Prostate gland (tissue), 2 donors: Measurements from ENCODE around the gene MAGEA9. TPM values are rescaled to one million over a fixed set of nuclear protein-coding genes. Genes with fewer than 3 reads are reported as not detected.
"Not testable (repeated sequence)": the region's sequence is repeated elsewhere in the genome, so short reads cannot be mapped to it uniquely, and the experiment has no call there.

ENCODE experiments used
- DNase-seq: peaks from one replicate; pipeline ENCODE4 v3.0.0-alpha.2; 2019; ENCODE audit warnings: low spot score
- H3K27ac ChIP-seq, 2 donors: fragments of 200-600 bp; sonication (generic); 2 replicates each; pipeline ENCODE4 v1.5.1; 2017 to 2019
- H3K27me3 ChIP-seq: fragments of 200-600 bp; sonication (generic); replicated peaks from 2 replicates; pipeline ENCODE4 v1.5.1; 2019; ENCODE audit not compliant: insufficient read depth
- H3K36me3 ChIP-seq, 2 donors: fragments of 200-600 bp; sonication (generic); 1 replicate in 1 of 2; 2 replicates in 1 of 2; pipeline versions ENCODE4 v1.5.1 to v1.8.1; 2017 to 2019
- H3K4me1 ChIP-seq: fragments of 200-600 bp; sonication (generic); replicated peaks from 2 replicates; pipeline ENCODE4 v1.5.1; 2019
- H3K4me3 ChIP-seq, 2 donors: fragments of 200-600 bp; sonication (generic); 2 replicates each; pipeline ENCODE4 v1.5.1; 2017 to 2019
- H3K9me3 ChIP-seq: fragments of 200-600 bp; sonication (generic); 2 replicates; pipeline ENCODE4 v1.5.1; 2017
- POLR2A ChIP-seq: fragments of 450-650 bp; IDR thresholded peaks from one replicate; pipeline ENCODE4 v1.6.1; 2016; ENCODE audit warnings: antibody characterized with exemption, mild to moderate bottlenecking
- POLR2AphosphoS5 ChIP-seq: sonication (generic); formaldehyde crosslinking; IDR thresholded peaks from one replicate; pipeline ENCODE4 v1.6.1; 2017; ENCODE audit warnings: antibody characterized with exemption
- WGBS: methylation state at CpG from one replicate; pipeline ENCODE4 v1.1.5; 2018; 5-methylcytosine and 5-hydroxymethylcytosine counted together
- intact Hi-C: fragments of 100-400 bp; cut with DNase I; formaldehyde crosslinking; loops from one replicate; pipeline ENCODE4 v1.14.2; 2022
- total RNA-seq, 2 donors: library from RNA; depleted of rRNA; stranded (reverse); fragments of >200 nt; gene quantifications; one replicate each; pipeline ENCODE4 v1.1.0, GENCODE V29; 2016
- TF ChIP-seq, protein P1 (sequence below), 4 experiments: fragments of 200-600 bp in 2 of 4; fragments of 450-650 bp in 2 of 4; sonication (generic) in 2 of 4; IDR thresholded peaks; 1 replicate in 3 of 4; 2 replicates in 1 of 4; pipeline ENCODE4 v1.5.1; 2016 to 2019; ENCODE audit warnings: antibody characterized with exemption in 4 of 4, mild to moderate bottlenecking in 2 of 4, moderate library complexity in 2 of 4

Gene MAGEA9
- total RNA-seq = not detected

DNA sequence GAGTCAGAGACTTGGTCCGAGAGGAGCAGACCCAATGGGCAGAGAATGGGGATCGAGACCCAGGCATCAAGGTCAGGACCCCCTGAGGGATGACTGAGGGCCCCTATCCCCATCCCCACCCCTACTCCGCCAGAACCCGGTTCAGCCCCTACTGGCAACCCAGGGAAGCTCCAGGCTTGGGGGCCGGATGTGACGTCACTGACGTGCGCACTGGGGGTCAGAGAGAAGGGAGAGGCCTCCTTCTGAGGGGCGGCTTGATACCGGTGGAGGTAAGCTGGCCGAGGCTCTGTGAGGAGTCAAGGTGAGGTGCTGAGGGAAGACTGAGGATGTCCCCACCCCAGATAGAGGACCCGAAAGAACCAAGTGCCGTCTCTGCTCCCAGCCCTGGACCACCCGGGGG, at the start of gene MAGEA9:
Gene MAGEA9 (plus strand): TSS at position 204 of the 400 bp plus-strand sequence. CDS start 4,281 bp downstream, outside the sequence.
- WGBS = no CpG with 5 or more reads among the region's 14 CpGs
- H3K9me3 ChIP-seq, intact Hi-C loops, H3K27me3 ChIP-seq, H3K4me1 ChIP-seq, H3K27ac ChIP-seq, H3K4me3 ChIP-seq, DNase-seq, H3K36me3 ChIP-seq: not testable (repeated sequence)

GRCh38 chrX:149742269-149742668, 39.5 kb upstream of the MAGEA9 start:
- H3K4me3 ChIP-seq, H3K9me3 ChIP-seq, H3K36me3 ChIP-seq, intact Hi-C loops, H3K27ac ChIP-seq, H3K27me3 ChIP-seq, DNase-seq, H3K4me1 ChIP-seq: not testable (repeated sequence)
- no CpG with 5 or more reads among the region's 6 CpGs for WGBS

DNA sequence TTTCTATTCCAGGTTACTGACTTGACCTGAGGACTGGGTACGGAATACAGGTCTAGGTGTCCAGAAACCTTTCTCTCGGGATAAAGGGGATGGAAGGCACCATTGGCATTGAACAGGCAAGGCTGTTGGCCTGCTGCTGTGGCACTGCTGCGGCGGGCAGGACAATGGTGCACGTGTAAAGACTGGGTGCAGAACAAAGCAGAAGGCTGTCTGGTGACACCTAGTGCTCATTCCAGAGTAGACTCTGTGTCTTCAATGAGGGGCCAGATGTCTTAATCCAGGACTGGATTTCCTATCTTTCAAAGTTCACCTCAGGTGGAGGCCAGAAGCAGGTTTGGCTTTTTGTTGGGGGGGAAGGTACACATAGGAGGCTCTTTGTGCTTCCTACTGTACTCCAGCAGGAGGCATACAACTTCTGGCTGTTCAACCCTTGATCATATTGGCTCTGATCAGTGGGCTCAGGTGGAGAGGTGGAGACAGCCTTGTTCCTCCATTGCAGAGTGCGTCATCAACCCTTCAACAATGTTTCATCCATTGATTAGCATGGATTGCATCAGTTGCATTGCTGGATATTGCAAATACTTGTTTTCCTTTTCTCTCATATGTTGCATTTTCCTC, 35.2 kb upstream of the MAGEA9 start:
- intact Hi-C loops, H3K27ac ChIP-seq, H3K27me3 ChIP-seq, DNase-seq, H3K4me1 ChIP-seq, H3K36me3 ChIP-seq, H3K4me3 ChIP-seq, H3K9me3 ChIP-seq: not testable (repeated sequence)
- no CpG with 5 or more reads among the region's 6 CpGs for WGBS

- no peak for DNase-seq
- H3K9me3 ChIP-seq = no peaks in the 10 kb centered on the region
- 92% methylated on average over 8 of the region's 8 CpGs for WGBS
- H3K27ac ChIP-seq = no peak overlapping the region
- no peaks in the 10 kb centered on the region for H3K36me3 ChIP-seq
- no peaks in the 10 kb centered on the region for H3K27me3 ChIP-seq
- no peak overlapping the region for H3K4me3 ChIP-seq
- H3K4me1 ChIP-seq = no peaks in the 10 kb centered on the region
- TF ChIP-seq, protein P1, sequence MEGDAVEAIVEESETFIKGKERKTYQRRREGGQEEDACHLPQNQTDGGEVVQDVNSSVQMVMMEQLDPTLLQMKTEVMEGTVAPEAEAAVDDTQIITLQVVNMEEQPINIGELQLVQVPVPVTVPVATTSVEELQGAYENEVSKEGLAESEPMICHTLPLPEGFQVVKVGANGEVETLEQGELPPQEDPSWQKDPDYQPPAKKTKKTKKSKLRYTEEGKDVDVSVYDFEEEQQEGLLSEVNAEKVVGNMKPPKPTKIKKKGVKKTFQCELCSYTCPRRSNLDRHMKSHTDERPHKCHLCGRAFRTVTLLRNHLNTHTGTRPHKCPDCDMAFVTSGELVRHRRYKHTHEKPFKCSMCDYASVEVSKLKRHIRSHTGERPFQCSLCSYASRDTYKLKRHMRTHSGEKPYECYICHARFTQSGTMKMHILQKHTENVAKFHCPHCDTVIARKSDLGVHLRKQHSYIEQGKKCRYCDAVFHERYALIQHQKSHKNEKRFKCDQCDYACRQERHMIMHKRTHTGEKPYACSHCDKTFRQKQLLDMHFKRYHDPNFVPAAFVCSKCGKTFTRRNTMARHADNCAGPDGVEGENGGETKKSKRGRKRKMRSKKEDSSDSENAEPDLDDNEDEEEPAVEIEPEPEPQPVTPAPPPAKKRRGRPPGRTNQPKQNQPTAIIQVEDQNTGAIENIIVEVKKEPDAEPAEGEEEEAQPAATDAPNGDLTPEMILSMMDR (IDR thresholded peaks at IDR 0.05) = no peak
- TF ChIP-seq POLR2A = no peak
- no peak for TF ChIP-seq POLR2AphosphoS5
- intact Hi-C loops = no loop called here
Observed at GRCh38 chrX:149757206-149758067, 24.3 kb upstream of the MAGEA9 start.

- DNase-seq = no peak
- intact Hi-C loops = no loop called here
- TF ChIP-seq POLR2A = no peak
- TF ChIP-seq POLR2AphosphoS5 = no peak
- TF ChIP-seq, protein P1 (IDR thresholded peaks at IDR 0.05) = no peak
- Histone ChIP-seq H3K4me3 (no peak overlapping the region), H3K27ac (no peak overlapping the region), H3K4me1 (no peaks in the 10 kb centered on the region), H3K27me3 (no peaks in the 10 kb centered on the region), H3K9me3 (no peaks in the 10 kb centered on the region), H3K36me3 (no peaks in the 10 kb centered on the region)
- 96% methylated on average over 17 of the region's 18 CpGs for WGBS
Observed at GRCh38 chrX:149758068-149758714, 23.5 kb upstream of the MAGEA9 start.

DNA sequence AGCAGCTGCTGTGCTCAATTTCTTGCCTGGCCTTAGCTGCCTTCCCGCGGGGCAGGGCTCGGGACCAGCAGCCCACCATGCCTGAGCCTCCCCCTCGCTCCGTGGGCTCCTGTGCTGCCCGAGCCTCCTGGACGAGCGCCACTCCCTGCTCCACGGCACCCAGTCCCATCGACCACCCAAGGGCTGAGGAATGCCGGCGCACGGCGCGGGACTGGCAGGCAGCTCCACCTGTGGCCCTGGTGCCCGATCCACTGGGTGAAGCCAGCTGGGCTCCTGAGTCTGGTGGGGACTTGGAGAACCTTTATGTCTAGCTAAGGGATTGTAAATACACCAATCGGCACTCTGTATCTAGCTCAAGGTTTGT, 23.0 kb upstream of the MAGEA9 start:
- H3K27me3 ChIP-seq, H3K9me3 ChIP-seq, H3K4me1 ChIP-seq, intact Hi-C loops, H3K27ac ChIP-seq, DNase-seq, H3K36me3 ChIP-seq, H3K4me3 ChIP-seq: not testable (repeated sequence)
- WGBS = 97% methylated on average over 17 of the region's 17 CpGs
